GM18517 (cell line): Measurements from ENCODE around the gene ZCWPW2.

Source experiments
- ATAC-seq: cut with Tn5 transposase; IDR thresholded peaks from one replicate; pipeline ENCODE4 v1.9.1; 2021; ENCODE audit warnings: mild to moderate bottlenecking, moderate library complexity; ENCODE audit not compliant: unreplicated experiment

The ZCWPW2 gene

DNA sequence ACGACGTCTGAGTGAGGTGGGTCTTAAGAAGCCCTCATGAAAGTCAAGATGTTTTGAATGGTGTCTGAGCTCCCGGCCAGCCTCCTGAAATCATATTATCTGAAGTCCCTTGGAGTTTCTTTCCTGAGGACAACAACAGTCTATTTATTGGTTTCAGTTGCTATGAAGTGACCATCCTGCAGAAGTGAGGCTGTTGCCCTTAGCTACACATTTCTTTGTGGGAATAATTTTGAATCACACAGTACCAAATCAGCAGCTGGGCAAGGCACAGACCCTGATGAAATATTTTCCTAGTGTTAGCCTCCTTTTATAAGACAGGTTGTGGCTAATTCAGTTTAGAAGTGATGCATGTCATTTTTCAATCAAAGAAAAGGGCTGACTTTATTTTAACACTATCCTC, 220.8 kb downstream of the ZCWPW2 start:
- no peak for ATAC-seq

DNA sequence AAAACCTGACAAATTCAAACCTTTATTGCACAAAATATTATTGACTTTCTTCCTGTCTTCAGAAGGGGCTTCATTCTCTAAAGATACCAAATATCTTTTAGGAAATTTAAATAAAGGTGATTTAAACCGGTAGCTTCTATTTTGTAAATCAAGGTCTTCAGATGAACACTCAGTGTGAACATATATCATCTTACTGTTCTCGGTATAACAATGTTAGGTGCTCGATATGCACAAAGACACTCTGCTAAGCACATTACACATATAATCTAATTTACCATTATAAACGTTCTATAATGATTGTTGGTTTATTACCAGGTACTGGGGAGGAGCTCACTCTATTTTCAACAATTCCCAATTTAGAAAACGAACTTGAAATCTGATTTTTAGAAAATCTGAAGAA, 225.5 kb downstream of the ZCWPW2 start:
- ATAC-seq, result no peak

DNA sequence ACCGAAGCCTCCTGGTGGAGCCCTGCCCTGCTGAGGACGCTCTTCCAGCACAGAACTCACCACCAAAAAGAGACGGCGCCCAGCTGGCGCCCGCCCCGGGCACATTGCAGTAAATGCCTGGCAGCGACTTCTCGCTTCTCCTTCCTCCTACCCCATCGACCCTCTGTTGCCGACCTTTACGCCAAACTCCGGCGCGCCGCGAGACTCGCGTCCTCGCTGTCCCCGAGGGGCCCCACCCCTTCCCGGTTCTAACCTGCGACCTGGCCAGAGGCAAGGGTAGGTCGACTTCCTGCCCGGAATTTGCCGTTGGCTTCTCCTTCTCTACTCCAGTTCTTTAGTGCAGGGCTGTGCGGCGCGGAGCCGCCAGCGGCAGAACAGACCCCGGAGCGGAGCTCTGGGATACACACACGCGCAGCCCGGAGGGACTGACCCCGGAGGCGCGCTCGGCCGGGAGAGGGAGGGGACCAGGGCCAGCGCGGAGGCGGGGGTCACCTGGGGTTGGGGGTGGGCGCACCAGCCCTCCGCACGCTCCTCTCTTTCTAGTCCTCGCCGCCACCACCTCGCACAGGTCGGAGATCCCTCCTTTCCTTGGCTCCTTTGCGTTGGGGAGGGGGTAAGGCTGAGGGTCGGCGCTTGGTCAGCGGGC, 226.7 kb downstream of the ZCWPW2 start:
- no peak for ATAC-seq
